GM18909 (cell line): ENCODE measurements around the gene RPUSD3.

ENCODE experiments used
- ATAC-seq: cut with Tn5 transposase; IDR thresholded peaks from one replicate; pipeline ENCODE4 v1.9.1; 2021; ENCODE audit warnings: mild to moderate bottlenecking; ENCODE audit not compliant: unreplicated experiment, poor library complexity

The RPUSD3 gene

GRCh38 chr3:9837701-9838582, 5.9 kb downstream of the RPUSD3 start:
- no peak for ATAC-seq

- no peak for ATAC-seq
Observed at GRCh38 chr3:9834520-9835380, 9.1 kb downstream of the RPUSD3 start.

- ATAC-seq: no peak
Observed at GRCh38 chr3:9833078-9833477, 10.7 kb downstream of the RPUSD3 start.

GRCh38 chr3:9831253-9831652, 12.6 kb downstream of the RPUSD3 start:
- ATAC-seq: no peak

GRCh38 chr3:9828801-9829755, 14.7 kb downstream of the RPUSD3 start:
- no peak for ATAC-seq

- ATAC-seq: no peak
Observed at GRCh38 chr3:9826815-9827573, 16.8 kb downstream of the RPUSD3 start.

GRCh38 chr3:9825451-9826040, 18.3 kb downstream of the RPUSD3 start:
- no peak for ATAC-seq

GRCh38 chr3:9820946-9821345, 22.9 kb downstream of the RPUSD3 start:
- no peak for ATAC-seq

- no peak for ATAC-seq
Observed at GRCh38 chr3:9820543-9820942, 23.3 kb downstream of the RPUSD3 start.

GRCh38 chr3:9818666-9819335, 25.0 kb downstream of the RPUSD3 start:
- no peak for ATAC-seq

- no peak for ATAC-seq
Observed at GRCh38 chr3:9817436-9817835, 26.4 kb downstream of the RPUSD3 start.

- ATAC-seq: no peak
Observed at GRCh38 chr3:9815986-9816385, 27.8 kb downstream of the RPUSD3 start.

GRCh38 chr3:9812870-9813483, 30.8 kb downstream of the RPUSD3 start:
- ATAC-seq: no peak

GRCh38 chr3:9810846-9811245, 33.0 kb downstream of the RPUSD3 start:
- ATAC-seq: no peak

GRCh38 chr3:9810433-9810770, 33.4 kb downstream of the RPUSD3 start:
- no peak for ATAC-seq

- peak; percentile 52 for ATAC-seq
Observed at GRCh38 chr3:9809615-9810432, 34.0 kb downstream of the RPUSD3 start, which contains the start of gene TTLL3. Gene TTLL3 (plus strand): TSS chr3:9810262. CDS start chr3:9810662, 400 bp downstream.

- no peak for ATAC-seq
Observed at GRCh38 chr3:9809239-9809614, 34.6 kb downstream of the RPUSD3 start.
